Measurements from ENCODE around the gene EMILIN3. TPM values are rescaled to one million over a fixed set of nuclear protein-coding genes. Genes with fewer than 3 reads are reported as not detected.

The EMILIN3 gene
- total RNA-seq, 1 donor from 2014 or later, result 0.20 TPM

- no peaks in the 10 kb centered on the region for H3K27me3 Mint-ChIP-seq (ENCODE audit: low read depth, unreplicated experiment)
- Histone ChIP-seq H2AFZ (ENCODE audit: low read depth, low read length) (no peak overlapping the region), H4K20me1 (ENCODE audit: insufficient read depth, low read length) (no peaks in the 10 kb centered on the region), H3K9ac (ENCODE audit: low read length) (no peak overlapping the region), H3K9me3 (ENCODE audit: insufficient read depth, low read depth, low read length) (no peaks in the 10 kb centered on the region), H3K36me3 (ENCODE audit: insufficient read depth, low read length) (no peaks in the 10 kb centered on the region), H3K4me1 (ENCODE audit: insufficient read depth, low read length) (peaks cover 14% of the 10 kb centered on the region), H3K79me2 (ENCODE audit: insufficient read depth, low read length) (peaks cover 8% of the 10 kb centered on the region), H3K4me2 (ENCODE audit: low read length) (no peak overlapping the region), H3K27ac (ENCODE audit: low read depth, low read length) (no peak overlapping the region), H3K4me3 (ENCODE audit: insufficient read depth, low read depth, low read length) (no peak overlapping the region), H3K27me3 (ENCODE audit: insufficient read depth, low read length) (no peaks in the 10 kb centered on the region)
- DNase-seq (ENCODE audit: low read depth) (no peak), FAIRE-seq (no peak)
- no peak overlapping the region for H3K4me3 Mint-ChIP-seq (ENCODE audit: unreplicated experiment)
- no peaks in the 10 kb centered on the region for H3K9me3 Mint-ChIP-seq (ENCODE audit: unreplicated experiment)
- peaks cover 15% of the 10 kb centered on the region for H3K4me1 Mint-ChIP-seq (ENCODE audit: low read depth, unreplicated experiment)
- peaks cover 1% of the 10 kb centered on the region for H3K36me3 Mint-ChIP-seq (ENCODE audit: low read depth, unreplicated experiment)
- TF ChIP-seq EZH2 (IDR thresholded peaks at IDR 0.05; ENCODE audit: insufficient read depth, low read length) (no peak), CTCF (IDR thresholded peaks at IDR 0.05; ENCODE audit: insufficient read depth, low read depth, low read length) (no peak)
- no peak overlapping the region for H3K27ac Mint-ChIP-seq (ENCODE audit: unreplicated experiment)
Observed at GRCh38 chr20:41320441-41320840, 46.2 kb downstream of the EMILIN3 start.

- no peaks in the 10 kb centered on the region for H3K27me3 ChIP-seq (ENCODE audit: insufficient read depth, low read length)
- no peak overlapping the region for H3K9ac ChIP-seq (ENCODE audit: low read length)
- peak overlapping the region; percentile 79 for H2AFZ ChIP-seq (ENCODE audit: low read depth, low read length)
- Mint-ChIP-seq H3K36me3 (ENCODE audit: low read depth, unreplicated experiment) (peaks cover 1% of the 10 kb centered on the region), H3K4me1 (ENCODE audit: low read depth, unreplicated experiment) (peaks cover 24% of the 10 kb centered on the region), H3K27ac (ENCODE audit: unreplicated experiment) (peak overlapping the region; percentile 62), H3K9me3 (ENCODE audit: unreplicated experiment) (no peaks in the 10 kb centered on the region), H3K4me3 (ENCODE audit: unreplicated experiment) (peak overlapping the region; percentile 83), H3K27me3 (ENCODE audit: low read depth, unreplicated experiment) (no peaks in the 10 kb centered on the region)
- peaks cover 14% of the 10 kb centered on the region for H3K4me1 ChIP-seq (ENCODE audit: insufficient read depth, low read length)
- peak overlapping the region; percentile 50 for H3K4me3 ChIP-seq (ENCODE audit: insufficient read depth, low read depth, low read length)
- H3K79me2 ChIP-seq (ENCODE audit: insufficient read depth, low read length), result peaks cover 28% of the 10 kb centered on the region
- H3K36me3 ChIP-seq (ENCODE audit: insufficient read depth, low read length), result no peaks in the 10 kb centered on the region
- H3K4me2 ChIP-seq (ENCODE audit: low read length), result peak overlapping the region; percentile 97
- DNase-seq (ENCODE audit: low read depth), result no peak
- no peaks in the 10 kb centered on the region for H3K9me3 ChIP-seq (ENCODE audit: insufficient read depth, low read depth, low read length)
- H4K20me1 ChIP-seq (ENCODE audit: insufficient read depth, low read length), result no peaks in the 10 kb centered on the region
- TF ChIP-seq EZH2 (IDR thresholded peaks at IDR 0.05; ENCODE audit: insufficient read depth, low read length) (no peak), CTCF (IDR thresholded peaks at IDR 0.05; ENCODE audit: insufficient read depth, low read depth, low read length) (no peak)
- FAIRE-seq, result no peak
- no peak overlapping the region for H3K27ac ChIP-seq (ENCODE audit: low read depth, low read length)
Observed at GRCh38 chr20:41318271-41318649, 48.4 kb downstream of the EMILIN3 start.

- TF ChIP-seq EZH2 (IDR thresholded peaks at IDR 0.05; ENCODE audit: insufficient read depth, low read length) (no peak), CTCF (IDR thresholded peaks at IDR 0.05; ENCODE audit: insufficient read depth, low read depth, low read length) (no peak)
- Mint-ChIP-seq H3K27me3 (ENCODE audit: low read depth, unreplicated experiment) (no peaks in the 10 kb centered on the region), H3K36me3 (ENCODE audit: low read depth, unreplicated experiment) (peaks cover 1% of the 10 kb centered on the region), H3K27ac (ENCODE audit: unreplicated experiment) (peak within 1 kb of the TSS; percentile 96), H3K4me3 (ENCODE audit: unreplicated experiment) (peak within 1 kb of the TSS; percentile 95), H3K9me3 (ENCODE audit: unreplicated experiment) (no peaks in the 10 kb centered on the region), H3K4me1 (ENCODE audit: low read depth, unreplicated experiment) (peaks cover 24% of the 10 kb centered on the region)
- Histone ChIP-seq H3K4me3 (ENCODE audit: insufficient read depth, low read depth, low read length) (peak within 1 kb of the TSS; percentile 77), H3K4me2 (ENCODE audit: low read length) (peak within 1 kb of the TSS; percentile 97), H3K9ac (ENCODE audit: low read length) (peak within 1 kb of the TSS; percentile 98), H3K4me1 (ENCODE audit: insufficient read depth, low read length) (peaks cover 14% of the 10 kb centered on the region), H3K79me2 (ENCODE audit: insufficient read depth, low read length) (peaks cover 33% of the 10 kb centered on the region), H3K27me3 (ENCODE audit: insufficient read depth, low read length) (no peaks in the 10 kb centered on the region), H2AFZ (ENCODE audit: low read depth, low read length) (peak within 1 kb of the TSS; percentile 79), H3K27ac (ENCODE audit: low read depth, low read length) (peak within 1 kb of the TSS; percentile 99), H3K9me3 (ENCODE audit: insufficient read depth, low read depth, low read length) (no peaks in the 10 kb centered on the region), H4K20me1 (ENCODE audit: insufficient read depth, low read length) (peaks cover 1% of the 10 kb centered on the region), H3K36me3 (ENCODE audit: insufficient read depth, low read length) (no peaks in the 10 kb centered on the region)
- no peak for FAIRE-seq
- DNase-seq (ENCODE audit: low read depth), result peak; percentile 83
Observed at GRCh38 chr20:41317546-41318270, 48.9 kb downstream of the EMILIN3 start, which contains the start of gene ZHX3. Gene ZHX3 (minus strand): TSS chr20:41317731. CDS start chr20:41204916, 112,815 bp downstream.

Measured in astrocyte (in vitro differentiated cells and primary cell).